HUDEP-2 (cell line): ENCODE results near the gene SLC16A2.
"Not testable (repeated sequence)": the region's sequence is repeated elsewhere in the genome, so short reads cannot be mapped to it uniquely, and the experiment has no call there.

Source experiments
- DNase-seq, 76 experiments: peaks; one replicate each; lab custom pipeline; 2025; ENCODE audit not compliant: unreplicated experiment in 76 of 76; lab: John Stamatoyannopoulos, UW

The SLC16A2 gene

DNA sequence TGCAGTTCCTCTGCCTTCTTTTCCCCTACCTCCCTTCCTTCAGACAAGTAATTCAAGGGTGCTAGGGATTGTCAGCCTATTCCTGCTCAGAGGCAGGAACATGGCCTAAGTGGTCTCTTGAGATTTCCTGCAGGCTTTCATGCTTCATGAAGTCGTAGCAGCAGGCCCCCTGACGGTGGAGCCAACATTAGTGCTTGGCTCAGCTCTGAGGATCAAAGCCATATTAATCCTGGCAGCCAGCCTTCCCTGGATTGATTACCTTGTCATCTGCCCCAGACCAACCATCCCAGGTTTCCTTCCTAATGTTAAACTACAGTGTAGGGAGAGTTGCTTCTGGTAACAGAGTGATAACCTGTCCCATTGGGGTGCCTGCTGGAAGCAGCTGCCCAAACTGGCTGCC is 84.1 kb downstream of the SLC16A2 start:
- DNase-seq, result no peak

DNA sequence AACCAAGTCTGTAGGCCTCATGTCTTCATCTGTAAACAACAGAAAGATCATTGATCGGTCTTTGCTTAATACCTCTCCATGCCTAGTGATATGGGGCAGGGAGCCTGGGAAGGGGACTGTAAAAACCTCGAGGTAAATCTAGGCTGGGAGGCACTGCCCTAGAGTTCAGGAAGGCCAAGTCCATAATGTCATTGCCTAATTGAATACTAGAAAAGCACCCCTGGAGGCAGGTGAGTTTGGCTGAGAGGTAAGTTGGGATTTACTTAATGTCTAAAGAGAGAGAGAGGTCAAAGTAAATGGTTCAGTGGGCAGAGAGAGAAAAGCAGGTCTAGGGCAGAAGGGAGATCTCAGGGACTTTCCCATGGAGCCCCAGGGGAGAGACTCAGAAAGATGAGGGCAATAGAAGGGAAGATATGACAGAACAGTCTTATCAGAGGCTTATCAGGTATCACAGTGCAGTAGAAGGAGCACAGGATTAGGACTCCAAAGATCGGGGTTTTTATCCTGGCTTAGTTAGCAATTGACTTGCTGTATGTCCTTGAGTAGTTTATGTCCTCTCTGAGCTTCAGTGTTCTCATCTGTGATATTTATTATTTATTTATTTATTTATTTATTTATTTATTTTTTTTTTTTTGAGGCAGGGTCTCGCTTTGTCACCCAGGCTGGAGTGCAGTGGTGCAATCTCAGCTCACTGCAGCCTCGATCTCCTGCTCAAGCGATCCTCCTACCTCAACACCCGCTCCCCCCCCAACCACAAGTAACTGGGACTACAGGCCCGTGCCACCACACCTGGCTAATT is 85.2 kb downstream of the SLC16A2 start:
- DNase-seq, result no peak

DNA sequence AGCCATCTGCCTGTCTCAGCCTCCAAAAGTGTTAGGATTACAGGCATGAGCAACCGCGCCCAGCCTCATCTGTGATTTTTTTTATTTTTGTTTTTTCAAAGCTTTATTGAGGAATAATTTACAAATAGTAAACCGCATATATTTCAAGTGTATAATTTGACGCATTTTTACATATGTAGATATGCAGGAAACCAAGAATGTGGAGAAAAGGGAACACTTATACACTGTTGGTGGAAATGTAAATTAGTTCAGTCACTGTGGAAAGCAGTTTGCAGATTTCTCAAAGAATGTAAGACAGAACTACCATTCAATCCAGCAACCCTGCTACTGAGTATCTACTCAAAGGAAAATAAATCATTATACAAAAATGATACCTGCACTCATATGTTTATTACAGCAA is 85.9 kb downstream of the SLC16A2 start:
- no peak for DNase-seq

DNA sequence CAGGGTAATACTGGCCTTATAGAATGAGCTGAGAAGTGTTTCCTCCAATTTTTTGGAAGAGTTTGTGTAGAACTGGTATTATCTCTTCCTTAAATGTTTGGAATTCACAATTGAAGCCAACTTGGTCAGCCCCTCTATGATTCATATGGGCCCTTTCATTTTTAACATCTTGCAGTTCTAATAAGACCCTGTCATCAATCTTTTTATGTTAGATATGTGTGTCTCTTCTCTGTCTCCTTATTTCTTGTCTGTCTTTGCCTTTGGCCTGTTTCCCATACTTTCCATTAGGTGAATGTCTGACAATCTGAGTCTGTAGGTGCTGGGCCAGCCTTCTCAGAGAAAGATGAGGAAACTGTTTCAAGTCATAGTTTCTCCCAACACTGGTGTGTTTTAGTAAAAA is 88.7 kb downstream of the SLC16A2 start:
- DNase-seq, result no peak

DNA sequence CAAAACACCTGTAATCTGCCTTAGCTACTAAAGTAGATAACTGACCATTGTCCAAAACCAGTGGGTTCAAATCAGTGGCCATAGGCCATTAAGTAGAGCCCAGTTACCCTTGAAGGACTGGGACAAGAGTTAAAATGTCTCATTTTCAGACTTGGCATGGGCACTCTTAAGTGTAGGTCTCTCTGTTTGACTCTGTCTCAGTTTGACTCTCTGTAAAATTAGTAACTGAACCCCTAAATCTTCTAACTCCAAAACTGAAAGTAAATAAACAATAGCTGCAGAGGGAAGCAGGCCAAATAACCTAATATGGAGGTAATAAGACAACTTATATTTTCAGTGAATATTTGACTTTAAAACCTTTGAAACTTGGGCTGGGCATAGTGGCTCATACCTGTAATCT is 89.1 kb downstream of the SLC16A2 start:
- no peak for DNase-seq

DNA sequence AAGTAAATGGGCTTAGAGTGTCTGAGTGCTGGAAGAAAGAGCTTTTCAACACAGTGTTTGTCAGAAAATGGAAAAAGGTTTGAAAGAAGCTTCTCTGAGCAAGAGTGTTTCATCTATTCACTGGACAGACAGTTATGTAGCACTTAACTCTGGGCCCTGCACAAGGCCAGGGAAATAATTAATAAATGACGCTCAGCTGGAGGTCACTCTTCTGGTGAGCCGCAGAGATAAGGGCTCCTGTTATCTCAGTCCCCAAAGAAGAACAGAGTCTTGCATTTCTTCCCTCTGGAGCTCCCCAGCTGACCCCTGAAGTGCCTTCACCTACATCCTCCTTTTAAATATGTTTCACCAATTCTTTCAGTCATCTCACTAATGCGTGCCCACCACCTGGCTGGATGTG is 90.4 kb downstream of the SLC16A2 start:
- DNase-seq, result no peak

DNA sequence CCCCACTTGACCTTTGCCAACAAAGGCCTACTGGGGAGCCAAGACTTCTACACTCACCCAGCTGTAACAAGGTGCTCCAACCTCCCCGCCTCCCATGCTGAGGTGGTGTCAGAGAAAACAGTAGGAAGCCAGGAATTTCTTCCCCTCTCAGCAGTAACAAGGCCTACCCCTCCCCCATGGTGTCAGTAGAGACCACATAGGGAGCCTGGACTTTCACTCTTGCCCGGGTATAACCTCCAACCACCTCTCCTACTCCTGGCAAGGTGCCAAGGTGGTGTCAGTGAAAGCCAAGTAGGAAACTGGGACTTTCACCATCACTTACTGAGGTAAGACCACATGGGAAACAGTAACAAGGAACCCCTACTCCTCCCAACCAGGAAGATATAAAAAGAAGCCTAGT is 93.1 kb downstream of the SLC16A2 start:
- DNase-seq, result no peak

DNA sequence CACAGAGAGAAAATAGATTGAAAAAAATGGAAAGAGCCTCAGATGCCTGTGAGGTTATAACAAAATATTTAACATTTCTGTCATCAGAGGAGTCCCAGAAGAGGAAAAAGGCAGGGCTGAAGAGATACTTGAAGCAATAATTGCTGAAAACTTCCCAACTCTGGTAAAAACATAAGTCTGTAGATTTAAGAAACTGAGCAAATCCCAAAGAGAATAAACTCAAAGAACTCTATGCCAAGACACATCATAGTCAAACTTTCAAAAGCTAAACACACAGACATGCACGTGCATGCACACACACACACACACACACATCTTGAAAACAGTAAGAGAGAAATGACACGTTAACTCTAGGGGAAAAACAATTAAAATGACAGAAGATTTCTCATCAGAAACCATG is 94.1 kb downstream of the SLC16A2 start:
- no peak for DNase-seq

DNA sequence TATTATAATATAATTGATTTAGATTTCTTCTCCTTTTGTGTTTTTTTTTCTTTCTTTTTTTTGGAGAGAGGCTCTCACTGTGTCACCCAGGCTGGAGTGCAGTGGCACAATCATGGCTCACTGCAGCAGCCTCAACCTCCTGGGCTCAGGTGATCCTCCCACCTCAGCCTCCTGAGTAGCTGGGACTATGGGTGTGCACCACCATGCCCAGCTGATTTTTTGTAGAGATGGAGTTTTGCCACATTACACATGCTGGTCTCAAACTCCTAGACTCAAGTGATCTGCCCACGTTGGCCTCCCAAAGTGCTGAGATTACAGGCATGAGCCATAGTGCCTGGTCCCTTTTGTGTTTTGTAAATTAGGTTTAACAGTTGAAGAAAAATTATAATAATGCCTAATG is 94.7 kb downstream of the SLC16A2 start:
- not testable (repeated sequence) for DNase-seq

DNA sequence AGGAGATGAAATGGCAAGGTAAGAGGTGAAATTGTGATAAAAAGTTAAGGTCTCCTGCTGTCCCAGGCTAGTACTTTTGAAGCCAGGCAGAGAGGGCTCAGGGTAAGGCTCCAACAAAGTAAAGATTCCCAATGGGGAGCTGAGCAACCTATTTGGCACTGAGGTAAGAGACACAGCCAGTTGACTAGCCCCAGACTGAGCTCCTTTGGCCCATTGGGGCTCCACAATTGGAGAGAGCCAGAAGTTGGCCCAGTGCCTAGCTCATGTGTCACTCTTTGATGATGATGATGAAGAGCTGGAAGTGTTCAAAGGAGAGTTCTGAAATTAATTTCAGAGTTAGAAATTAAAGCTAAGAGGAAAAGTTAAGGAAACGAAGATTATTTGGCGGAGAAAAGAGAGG is 98.6 kb downstream of the SLC16A2 start:
- no peak for DNase-seq

DNA sequence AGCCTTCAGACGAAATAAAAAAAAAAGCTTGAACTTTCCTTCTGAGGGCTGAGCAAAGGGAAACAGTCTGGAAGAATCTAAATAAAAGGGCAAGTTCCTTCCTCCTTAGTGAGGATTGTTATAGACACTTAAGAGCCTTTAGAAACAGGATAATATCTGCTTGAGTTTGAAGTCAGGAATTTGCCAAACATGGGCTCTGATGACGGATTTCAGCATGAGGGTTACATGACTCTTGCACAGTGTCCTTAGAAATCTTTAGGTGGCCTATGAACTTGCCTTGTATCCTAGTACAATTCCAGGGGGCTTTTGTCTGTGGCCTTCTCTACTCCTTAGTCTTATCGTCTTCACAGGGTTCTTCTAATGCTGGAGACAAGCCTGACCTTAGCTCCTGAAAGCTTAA is 99.0 kb downstream of the SLC16A2 start:
- no peak for DNase-seq

DNA sequence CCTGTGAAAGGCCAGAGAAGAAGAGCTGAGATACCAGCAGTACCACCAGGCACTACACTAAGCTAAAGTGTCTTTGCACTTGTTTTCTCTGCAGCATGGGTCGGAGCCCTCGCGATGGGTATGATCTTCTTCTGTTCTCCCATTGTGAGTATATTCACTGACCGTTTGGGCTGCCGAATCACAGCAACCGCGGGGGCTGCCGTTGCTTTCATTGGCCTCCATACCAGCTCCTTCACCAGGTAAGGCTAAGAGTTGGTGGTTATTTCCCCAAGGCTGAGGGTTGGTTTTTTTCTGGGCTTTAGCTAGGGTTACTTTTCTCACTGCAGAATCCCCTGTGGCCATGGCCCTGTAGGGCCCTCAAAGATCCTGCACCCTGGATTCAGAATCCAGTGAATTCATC is 99.6 kb downstream of the SLC16A2 start:
- DNase-seq, result no peak

DNA sequence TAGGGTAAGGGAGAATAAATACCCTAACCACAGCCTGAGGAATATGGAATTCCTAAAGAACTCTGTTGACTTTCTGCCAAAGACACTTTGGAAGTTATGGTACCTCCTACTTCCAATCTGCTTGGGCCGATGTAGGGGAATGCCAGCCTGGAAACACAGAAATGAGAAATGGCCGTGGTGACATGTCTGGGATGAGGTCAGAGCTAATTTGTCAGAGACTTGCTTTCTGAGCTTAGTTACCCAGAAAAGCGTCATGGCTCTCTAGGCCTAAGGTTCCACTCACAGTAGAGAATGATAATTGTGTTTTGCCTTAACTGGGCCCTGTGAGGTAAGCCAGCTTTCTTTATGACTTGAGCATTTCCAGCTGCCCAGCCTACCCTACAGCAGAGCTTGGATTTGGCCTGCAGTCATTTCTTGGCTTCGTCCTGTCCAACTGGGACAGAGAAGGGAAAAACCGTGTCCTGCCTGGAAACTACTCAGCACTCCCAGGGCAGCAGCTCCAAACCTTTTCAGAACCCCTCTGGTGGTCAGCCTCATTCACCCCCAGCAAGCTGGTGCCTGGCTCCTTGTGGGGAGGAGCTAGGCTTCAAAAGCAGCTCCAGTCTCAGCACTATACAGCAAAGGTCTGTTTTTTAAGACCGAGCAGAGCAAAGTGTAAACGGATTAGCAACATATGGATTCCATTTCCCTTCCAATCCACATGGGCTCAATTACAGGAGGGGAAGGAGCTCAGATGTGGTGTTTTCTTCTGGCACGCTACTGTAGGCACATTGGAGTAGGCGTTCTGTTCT is 100.9 kb downstream of the SLC16A2 start:
- no peak for DNase-seq

DNA sequence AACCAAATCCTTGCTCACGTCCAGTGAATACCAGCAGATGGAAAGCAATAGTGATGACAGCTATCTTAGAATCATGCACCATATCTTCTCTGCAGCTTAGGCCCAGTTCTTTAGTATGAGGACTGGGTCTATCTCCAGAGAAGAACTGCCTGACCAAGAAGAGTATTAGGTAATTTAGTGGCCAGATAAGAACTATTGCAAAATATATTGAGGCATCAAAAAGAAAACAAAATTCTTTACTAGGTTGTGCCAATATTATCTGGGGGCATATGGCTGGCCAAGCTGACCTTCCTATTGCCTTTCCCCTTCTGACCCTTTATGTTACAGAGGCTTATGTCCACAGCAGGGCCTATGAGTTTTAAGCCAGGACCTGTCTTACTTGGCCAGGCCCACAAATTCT is 101.9 kb downstream of the SLC16A2 start:
- DNase-seq, result no peak

DNA sequence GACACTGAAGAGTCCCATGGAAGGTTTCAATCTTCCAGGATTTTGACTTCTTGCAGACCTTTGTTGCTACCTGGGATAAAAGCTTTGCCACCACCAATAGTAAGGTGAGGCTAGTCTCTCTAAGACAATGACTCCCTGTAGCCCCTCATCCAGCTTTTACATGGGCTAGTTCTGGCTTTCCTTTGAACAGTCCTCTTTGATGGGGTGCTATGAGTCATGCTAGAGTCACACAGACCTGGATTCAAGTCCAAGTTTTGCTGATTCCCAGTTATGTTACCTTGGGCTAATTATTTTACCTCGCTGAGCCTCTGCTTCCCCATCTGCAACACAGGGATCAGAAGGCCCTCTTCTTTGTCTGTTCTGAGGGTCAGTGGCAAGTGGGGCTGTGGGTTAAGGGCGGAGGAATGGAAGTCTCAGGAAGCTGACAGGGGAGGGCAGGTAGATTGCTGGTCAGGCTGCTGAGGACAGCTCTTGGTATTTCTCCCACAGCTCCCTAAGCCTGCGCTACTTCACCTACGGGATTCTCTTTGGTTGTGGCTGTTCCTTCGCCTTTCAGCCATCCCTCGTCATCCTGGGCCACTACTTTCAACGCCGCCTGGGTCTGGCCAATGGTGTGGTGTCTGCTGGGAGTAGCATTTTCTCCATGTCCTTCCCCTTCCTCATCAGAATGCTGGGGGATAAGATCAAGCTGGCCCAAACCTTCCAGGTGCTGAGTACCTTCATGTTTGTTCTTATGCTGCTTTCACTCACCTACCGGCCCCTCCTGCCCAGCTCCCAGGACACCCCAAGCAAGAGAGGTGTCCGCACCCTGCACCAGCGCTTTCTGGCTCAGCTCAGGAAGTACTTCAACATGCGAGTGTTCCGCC is 102.8 kb downstream of the SLC16A2 start:
- no peak for DNase-seq

DNA sequence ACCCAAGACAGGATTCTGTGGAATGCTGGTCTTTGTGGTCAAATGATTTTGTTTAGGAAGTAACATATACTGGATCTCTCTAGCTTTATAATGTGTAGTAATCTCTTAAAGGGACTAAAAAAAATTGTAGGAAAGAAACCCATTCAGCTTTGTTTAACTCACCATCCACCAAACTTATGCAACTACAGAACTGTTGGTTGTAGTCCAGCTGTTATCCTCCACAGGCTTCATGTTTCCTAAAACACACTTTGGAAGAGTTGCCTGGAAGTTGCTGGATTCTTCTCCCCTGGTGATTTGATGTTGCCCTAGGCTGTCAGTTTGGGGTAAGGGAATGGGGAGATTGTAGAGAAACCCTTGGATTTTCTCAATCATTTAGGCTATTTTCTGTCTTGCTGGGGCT is 103.8 kb downstream of the SLC16A2 start:
- no peak for DNase-seq

DNA sequence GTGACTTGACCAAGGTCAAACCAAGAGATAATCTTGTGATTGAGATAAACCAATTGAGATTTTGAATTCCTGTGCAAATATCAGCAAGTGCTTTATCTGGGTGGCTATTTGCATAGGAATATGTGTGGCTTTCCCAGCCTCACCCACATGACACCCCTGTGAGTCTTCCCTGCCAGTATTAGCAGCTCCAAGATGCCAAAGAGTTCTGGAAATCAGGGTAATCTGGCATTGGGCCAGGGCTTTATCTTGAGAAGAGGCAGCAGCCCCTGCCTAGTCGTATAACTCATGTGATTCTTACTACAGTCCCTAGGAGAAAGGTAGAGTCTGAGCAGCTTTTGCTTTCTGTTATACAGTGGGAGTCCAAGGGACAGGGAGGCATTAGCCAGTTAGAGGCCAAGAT is 105.5 kb downstream of the SLC16A2 start:
- no peak for DNase-seq

DNA sequence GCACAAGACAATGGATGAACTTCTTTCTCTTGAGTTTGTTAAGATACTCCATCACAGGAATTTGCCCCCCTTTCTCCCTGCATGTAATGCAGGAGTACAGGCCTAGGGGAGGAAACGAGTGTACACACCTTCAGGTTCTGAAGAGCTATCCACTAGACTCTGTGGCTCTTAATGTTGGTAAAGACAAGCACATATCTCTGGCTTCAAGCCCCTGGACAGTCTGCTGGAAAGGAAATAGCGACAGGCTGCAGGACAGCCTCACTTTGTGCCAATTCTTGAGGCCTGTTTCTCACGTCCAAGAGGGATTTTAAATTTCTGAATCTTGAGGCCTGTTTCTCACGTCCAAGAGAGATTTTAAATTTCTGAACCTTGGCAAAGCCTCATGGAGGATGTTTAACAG is 106.1 kb downstream of the SLC16A2 start:
- DNase-seq, result no peak

DNA sequence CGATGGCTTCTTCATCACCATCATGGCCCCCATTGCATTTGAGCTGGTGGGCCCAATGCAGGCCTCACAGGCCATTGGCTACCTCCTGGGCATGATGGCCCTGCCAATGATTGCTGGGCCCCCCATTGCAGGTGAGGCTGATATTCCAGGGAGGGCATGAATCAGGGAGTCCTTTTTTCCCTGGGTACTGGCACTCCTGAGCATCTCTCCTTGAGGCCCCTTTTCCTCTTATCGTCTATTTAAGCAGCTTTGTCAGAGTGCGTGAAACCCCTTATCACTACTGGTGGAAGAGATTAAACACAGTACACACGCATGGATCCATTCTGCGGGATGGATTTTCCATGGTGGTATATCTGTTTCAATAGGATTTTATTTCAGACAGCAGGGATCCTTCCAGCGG is 108.0 kb downstream of the SLC16A2 start:
- no peak for DNase-seq

DNA sequence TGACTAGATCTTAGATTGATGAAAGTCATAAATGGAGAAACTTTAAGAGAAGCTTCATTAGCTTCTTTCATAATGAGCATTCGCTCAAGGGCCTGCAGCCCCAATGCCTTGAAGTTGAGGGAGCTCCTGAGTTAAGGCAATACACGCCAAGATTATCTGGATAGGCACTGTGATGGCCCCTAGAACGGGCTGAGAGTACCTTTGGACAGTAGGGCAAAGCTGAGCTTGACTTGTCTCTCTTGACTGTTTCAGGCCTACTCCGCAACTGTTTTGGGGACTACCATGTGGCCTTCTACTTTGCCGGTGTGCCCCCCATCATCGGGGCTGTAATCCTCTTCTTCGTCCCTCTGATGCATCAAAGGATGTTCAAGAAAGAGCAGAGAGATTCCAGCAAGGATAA is 109.8 kb downstream of the SLC16A2 start:
- no peak for DNase-seq

DNA sequence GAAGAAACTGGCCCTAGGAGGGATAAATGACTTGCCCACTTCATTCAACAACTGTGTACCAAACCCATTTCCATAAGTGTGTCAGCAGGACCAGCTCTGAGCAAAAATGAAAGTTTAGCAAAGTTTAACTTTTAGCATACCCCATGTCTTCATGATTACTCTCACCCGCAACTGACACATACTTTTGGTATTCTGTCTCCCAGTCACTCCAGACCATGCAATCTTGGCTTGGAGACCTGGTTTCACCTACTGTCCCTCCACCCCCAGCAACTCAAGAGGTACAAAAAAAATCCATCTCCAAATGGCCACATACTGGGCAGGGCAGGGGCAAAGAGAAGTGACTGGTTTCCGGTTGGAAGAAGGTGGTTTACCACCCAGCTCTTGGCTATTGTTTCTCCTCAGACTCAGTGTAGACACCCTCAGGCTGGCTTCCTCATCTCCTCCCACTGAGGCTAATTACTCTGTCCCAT is 113.3 kb downstream of the SLC16A2 start:
- DNase-seq, result no peak
